GM12872 (cell line): ENCODE data around the gene TSHZ1.

Experiments used
- TF ChIP-seq, protein P1 (sequence below): IDR thresholded peaks from 3 replicates; pipeline ENCODE4 v1.5.1; 2011; ENCODE audit warnings: low read depth, mild to moderate bottlenecking, low read length, moderate library complexity; ENCODE audit not compliant: insufficient read depth

Gene TSHZ1

GRCh38 chr18:75206452-75207309, 3.9 kb upstream of the TSHZ1 start:
- TF ChIP-seq, protein P1, sequence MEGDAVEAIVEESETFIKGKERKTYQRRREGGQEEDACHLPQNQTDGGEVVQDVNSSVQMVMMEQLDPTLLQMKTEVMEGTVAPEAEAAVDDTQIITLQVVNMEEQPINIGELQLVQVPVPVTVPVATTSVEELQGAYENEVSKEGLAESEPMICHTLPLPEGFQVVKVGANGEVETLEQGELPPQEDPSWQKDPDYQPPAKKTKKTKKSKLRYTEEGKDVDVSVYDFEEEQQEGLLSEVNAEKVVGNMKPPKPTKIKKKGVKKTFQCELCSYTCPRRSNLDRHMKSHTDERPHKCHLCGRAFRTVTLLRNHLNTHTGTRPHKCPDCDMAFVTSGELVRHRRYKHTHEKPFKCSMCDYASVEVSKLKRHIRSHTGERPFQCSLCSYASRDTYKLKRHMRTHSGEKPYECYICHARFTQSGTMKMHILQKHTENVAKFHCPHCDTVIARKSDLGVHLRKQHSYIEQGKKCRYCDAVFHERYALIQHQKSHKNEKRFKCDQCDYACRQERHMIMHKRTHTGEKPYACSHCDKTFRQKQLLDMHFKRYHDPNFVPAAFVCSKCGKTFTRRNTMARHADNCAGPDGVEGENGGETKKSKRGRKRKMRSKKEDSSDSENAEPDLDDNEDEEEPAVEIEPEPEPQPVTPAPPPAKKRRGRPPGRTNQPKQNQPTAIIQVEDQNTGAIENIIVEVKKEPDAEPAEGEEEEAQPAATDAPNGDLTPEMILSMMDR: no peak

DNA sequence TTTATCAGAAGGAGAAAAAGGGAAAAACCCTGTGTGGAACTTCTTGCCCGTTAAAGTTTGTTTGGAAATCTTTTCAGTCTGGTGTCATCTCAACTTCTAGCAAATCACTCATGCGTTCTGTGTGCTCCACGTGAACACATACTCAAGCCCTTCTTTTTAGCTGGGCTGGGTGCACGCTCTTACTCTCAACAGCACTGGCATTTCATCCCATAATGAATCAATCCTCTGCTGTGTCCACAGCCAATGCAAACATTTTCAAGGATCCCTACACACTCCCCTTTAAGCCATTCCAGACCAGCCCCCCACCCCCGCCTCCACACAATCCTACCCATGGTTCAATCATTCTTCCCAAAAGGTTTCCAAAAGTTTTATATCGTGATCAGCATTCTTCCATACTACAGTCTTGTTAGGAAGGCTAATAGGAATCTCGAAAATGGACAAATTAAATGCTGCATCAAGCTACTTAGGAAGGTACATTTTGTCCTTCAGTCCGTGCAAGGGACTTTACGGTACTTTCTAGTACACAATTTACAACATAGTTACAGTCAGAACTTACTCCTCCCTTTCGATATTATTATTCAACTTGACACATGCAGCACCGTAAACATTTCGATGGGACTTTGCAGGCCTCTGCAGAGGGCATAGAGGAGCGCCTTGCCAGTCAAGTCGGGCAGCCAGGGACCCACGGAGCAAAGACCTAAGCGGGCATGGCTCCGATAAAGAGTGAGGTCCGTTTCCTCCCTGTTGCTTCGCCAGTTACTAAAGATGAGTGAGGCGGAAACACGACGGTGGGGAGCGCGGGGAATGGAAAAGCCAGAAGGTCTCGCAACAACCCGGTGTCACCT, 3.1 kb upstream of the TSHZ1 start:
- TF ChIP-seq, protein P1: no peak

- TF ChIP-seq, protein P1: no peak
These were observed 2.3 kb upstream of the TSHZ1 start for GRCh38 chr18:75208155-75208835.

GRCh38 chr18:75208836-75209128, 1.8 kb upstream of the TSHZ1 start:
- TF ChIP-seq, protein P1: no peak

- TF ChIP-seq, protein P1: no peak
These were observed 1.3 kb upstream of the TSHZ1 start, which contains the start of gene PTGR3 for GRCh38 chr18:75209129-75209950. PTGR3 (minus strand) TSS chr18:75209139; CDS start chr18:75209058, 81 bp downstream.

GRCh38 chr18:75209951-75210258, 692 bp upstream of the TSHZ1 start:
- TF ChIP-seq, protein P1: no peak
